ACC112 (cell line): Measurements from ENCODE around the gene KRT15.
"Not testable (repeated sequence)": the region's sequence is repeated elsewhere in the genome, so short reads cannot be mapped to it uniquely, and the experiment has no call there.

Experiments used
- H2AFZ ChIP-seq: fragments of 200-600 bp; sonication (generic); one replicate; pipeline ENCODE4 v1.6.0; 2017; ENCODE audit warnings: antibody characterized with exemption, low read length; ENCODE audit not compliant: unreplicated experiment
- H3K27ac ChIP-seq: fragments of 200-600 bp; sonication (generic); 2 replicates; pipeline ENCODE4 v1.5.1; 2014; ENCODE audit warnings: low read depth, mild to moderate bottlenecking, antibody characterized with exemption, low read length, moderate library complexity
- H3K27me3 ChIP-seq: fragments of 200-600 bp; sonication (generic); 2 replicates; pipeline ENCODE4 v1.6.1; 2014; ENCODE audit warnings: mild to moderate bottlenecking, antibody characterized with exemption, low read length, moderate library complexity, mixed read lengths; ENCODE audit not compliant: insufficient read depth
- H3K36me3 ChIP-seq: fragments of 200-600 bp; sonication (generic); 2 replicates; pipeline ENCODE4 v1.6.1; 2016; ENCODE audit warnings: mild to moderate bottlenecking, antibody characterized with exemption, low read length, moderate library complexity, mixed read lengths; ENCODE audit not compliant: insufficient read depth
- H3K4me1 ChIP-seq: fragments of 200-600 bp; sonication (generic); one replicate; pipeline ENCODE4 v1.6.1; 2016; ENCODE audit warnings: low read length, mixed read lengths; ENCODE audit not compliant: insufficient read depth, unreplicated experiment, control insufficient read depth
- H3K4me3 ChIP-seq: fragments of 200-600 bp; sonication (generic); 2 replicates; pipeline ENCODE4 v1.5.1; 2014; ENCODE audit warnings: mild to moderate bottlenecking, low read depth, low read length
- H3K79me2 ChIP-seq: fragments of 200-600 bp; sonication (generic); one replicate; pipeline ENCODE4 v1.6.0; 2016; ENCODE audit warnings: low read length; ENCODE audit not compliant: control insufficient read depth, unreplicated experiment, insufficient read depth

KRT15 gene

GRCh38 chr17:41544491-41544892, 25.8 kb upstream of the KRT15 start:
- no peak overlapping the region for H3K27ac ChIP-seq
- peaks cover 17% of the 10 kb centered on the region for H3K4me1 ChIP-seq
- no peak overlapping the region for H2AFZ ChIP-seq

GRCh38 chr17:41542786-41543185, 24.1 kb upstream of the KRT15 start:
- peaks cover 18% of the 10 kb centered on the region for H3K4me1 ChIP-seq

More at GRCh38 chr17:41544491-41544892, 25.8 kb upstream of the KRT15 start:
- Histone ChIP-seq H3K4me3 (no peak overlapping the region), H3K27me3 (no peaks in the 10 kb centered on the region), H3K79me2 (no peaks in the 10 kb centered on the region), H3K36me3 (no peaks in the 10 kb centered on the region)

GRCh38 chr17:41542357-41542756, 23.7 kb upstream of the KRT15 start:
- Histone ChIP-seq H2AFZ (no peak overlapping the region), H3K4me1 (peaks cover 19% of the 10 kb centered on the region), H3K4me3 (no peak overlapping the region)

More at GRCh38 chr17:41542786-41543185, 24.1 kb upstream of the KRT15 start:
- H3K79me2 ChIP-seq, H3K4me3 ChIP-seq, H3K27me3 ChIP-seq, H2AFZ ChIP-seq, H3K27ac ChIP-seq, H3K36me3 ChIP-seq: not testable (repeated sequence)

DNA sequence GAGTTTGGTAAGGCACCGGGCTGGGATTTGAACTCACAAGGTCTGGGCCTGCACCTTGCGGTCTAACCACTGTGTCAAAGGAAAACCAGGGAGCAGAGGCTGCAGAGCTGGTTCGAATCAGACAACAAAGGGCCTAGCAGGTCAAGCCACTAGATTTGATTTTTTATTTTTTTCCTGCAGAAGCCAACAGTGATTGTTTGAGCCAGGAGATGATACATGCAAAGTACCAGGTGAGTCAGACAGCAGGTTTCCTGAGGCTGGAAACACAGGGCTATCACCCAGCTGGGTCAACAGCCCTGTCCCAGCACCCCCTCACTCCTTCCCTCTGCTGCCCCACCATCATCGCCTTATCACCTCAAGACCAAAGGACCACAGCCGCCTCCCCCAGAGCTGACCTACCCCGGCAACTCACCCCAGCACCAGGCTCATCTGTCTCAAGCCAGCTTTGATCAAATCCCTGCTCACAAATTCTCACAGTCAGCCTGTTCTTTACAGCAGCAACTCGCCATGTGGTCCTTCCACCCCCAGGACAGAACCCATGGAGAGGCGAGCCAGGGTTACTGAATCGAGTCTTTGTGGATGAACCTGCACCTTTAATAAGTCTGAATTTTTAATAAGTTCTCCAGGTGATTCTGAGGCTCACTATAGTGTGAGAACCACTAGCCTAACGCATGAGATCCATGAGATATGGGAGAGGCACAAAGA, 22.4 kb upstream of the KRT15 start:
- no peak overlapping the region for H3K4me3 ChIP-seq
- H3K79me2 ChIP-seq = no peaks in the 10 kb centered on the region
- peaks cover 19% of the 10 kb centered on the region for H3K4me1 ChIP-seq
- no peaks in the 10 kb centered on the region for H3K27me3 ChIP-seq
- no peaks in the 10 kb centered on the region for H3K36me3 ChIP-seq
- no peak overlapping the region for H3K27ac ChIP-seq
- no peak overlapping the region for H2AFZ ChIP-seq

More at GRCh38 chr17:41542357-41542756, 23.7 kb upstream of the KRT15 start:
- Histone ChIP-seq H3K27me3 (no peaks in the 10 kb centered on the region), H3K79me2 (no peaks in the 10 kb centered on the region), H3K36me3 (no peaks in the 10 kb centered on the region), H3K27ac (no peak overlapping the region)

GRCh38 chr17:41539979-41540701, 21.4 kb upstream of the KRT15 start:
- Histone ChIP-seq H3K36me3 (no peaks in the 10 kb centered on the region), H3K27me3 (no peaks in the 10 kb centered on the region), H2AFZ (no peak overlapping the region), H3K27ac (no peak overlapping the region), H3K4me3 (no peak overlapping the region), H3K79me2 (no peaks in the 10 kb centered on the region), H3K4me1 (peaks cover 19% of the 10 kb centered on the region)

DNA sequence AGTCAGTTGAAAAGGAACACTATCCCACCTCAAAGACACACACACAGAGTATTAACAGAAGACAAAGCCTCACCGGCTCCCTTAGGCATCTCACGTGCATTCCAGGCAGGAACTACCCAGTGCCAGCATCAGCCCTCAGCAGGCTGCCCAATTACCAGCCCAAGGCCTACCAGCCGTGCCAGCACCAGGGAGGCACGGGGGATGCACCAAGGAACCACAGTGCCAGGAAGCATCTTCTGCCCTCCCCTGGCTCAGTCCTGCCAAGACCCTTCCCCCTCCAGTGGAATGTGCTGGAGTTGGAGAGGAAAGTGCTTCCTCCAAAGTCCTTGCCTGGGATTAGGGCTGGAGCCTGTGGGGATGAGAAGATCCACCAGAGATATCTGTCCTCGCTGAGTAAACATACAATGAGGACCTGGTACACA, 20.4 kb upstream of the KRT15 start:
- no peak overlapping the region for H3K27ac ChIP-seq
- no peak overlapping the region for H3K4me3 ChIP-seq
- no peak overlapping the region for H2AFZ ChIP-seq
- peaks cover 19% of the 10 kb centered on the region for H3K4me1 ChIP-seq
- no peaks in the 10 kb centered on the region for H3K79me2 ChIP-seq
- H3K27me3 ChIP-seq = no peaks in the 10 kb centered on the region
- H3K36me3 ChIP-seq = no peaks in the 10 kb centered on the region

DNA sequence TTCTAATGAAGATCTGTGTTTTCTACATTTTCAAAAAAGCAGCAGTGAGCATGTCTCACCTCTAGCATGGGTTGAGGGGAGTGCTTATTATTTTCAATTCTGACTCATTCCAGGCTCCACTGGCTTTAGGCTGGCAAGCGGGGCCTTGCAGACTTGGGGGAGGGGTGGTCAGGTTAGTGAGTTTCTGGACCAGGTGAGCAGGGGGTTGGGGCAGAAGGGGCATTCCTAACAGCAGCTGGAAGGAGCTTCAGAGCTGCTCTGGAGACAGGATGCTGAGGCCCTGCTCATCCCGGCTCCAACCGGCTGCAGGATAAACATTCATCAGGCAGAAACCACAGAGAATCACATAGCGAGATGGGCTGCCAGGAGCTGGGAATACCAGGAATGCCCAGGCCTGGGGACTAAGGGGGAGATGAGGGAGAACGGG, 19.9 kb upstream of the KRT15 start:
- Histone ChIP-seq H3K27ac (no peak overlapping the region), H3K36me3 (no peaks in the 10 kb centered on the region)

GRCh38 chr17:41537990-41538389, 19.3 kb upstream of the KRT15 start:
- no peaks in the 10 kb centered on the region for H3K36me3 ChIP-seq
- H3K27ac ChIP-seq = no peak overlapping the region
- no peak overlapping the region for H2AFZ ChIP-seq
- no peaks in the 10 kb centered on the region for H3K27me3 ChIP-seq
- no peak overlapping the region for H3K4me3 ChIP-seq
- peaks cover 19% of the 10 kb centered on the region for H3K4me1 ChIP-seq
- no peaks in the 10 kb centered on the region for H3K79me2 ChIP-seq

More for the DNA sequence above, 19.9 kb upstream of the KRT15 start:
- Histone ChIP-seq H3K79me2 (no peaks in the 10 kb centered on the region), H3K4me3 (no peak overlapping the region), H3K4me1 (peaks cover 19% of the 10 kb centered on the region), H3K27me3 (no peaks in the 10 kb centered on the region), H2AFZ (no peak overlapping the region)

- Histone ChIP-seq H3K36me3 (no peaks in the 10 kb centered on the region), H2AFZ (no peak overlapping the region), H3K27ac (no peak overlapping the region), H3K4me1 (peaks cover 19% of the 10 kb centered on the region), H3K27me3 (no peaks in the 10 kb centered on the region), H3K4me3 (no peak overlapping the region), H3K79me2 (no peaks in the 10 kb centered on the region)
Measured at GRCh38 chr17:41537614-41537954, 18.9 kb upstream of the KRT15 start.

DNA sequence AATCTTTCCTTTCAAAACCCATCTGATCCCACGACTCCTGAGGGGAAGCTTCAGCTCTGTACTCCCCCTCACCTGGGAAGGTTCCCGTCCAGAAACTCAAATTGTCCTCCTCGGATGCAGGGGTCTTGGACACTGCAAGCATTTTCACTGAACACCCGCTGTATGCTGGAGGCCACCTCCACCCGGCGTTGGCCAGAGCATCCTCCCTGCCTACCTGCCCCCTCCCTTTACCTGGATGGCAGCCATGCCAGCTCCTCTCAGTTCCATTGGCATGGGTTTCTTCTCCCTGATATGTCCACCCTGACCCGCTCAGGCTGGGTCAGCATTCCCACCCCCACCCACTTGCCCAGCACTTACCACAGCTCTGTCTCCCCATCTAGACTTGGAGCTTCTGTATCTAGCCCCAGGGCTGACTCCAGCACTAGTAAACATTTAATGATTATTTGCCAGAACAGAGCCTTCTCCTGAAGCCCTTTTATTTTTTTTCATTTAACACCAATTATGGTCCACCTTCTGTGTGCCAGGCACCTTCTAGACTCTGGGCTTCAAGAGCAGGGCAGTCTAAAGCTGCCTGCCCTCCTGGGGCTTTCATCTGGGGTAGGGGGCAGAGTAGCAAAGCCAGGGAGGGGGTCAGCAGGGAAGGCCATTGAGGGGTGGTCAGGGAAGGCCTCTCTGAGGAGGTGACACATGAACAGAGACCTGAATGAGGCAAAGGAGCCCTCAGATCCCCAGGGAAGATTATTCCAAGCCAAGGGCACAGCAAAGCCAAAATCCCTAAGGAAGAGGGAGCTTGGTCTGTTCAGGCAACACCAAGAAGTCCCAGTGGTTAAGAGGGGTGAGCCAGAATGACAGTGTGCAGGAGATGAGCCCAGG, 18.3 kb upstream of the KRT15 start:
- Histone ChIP-seq H3K4me3 (no peak overlapping the region), H3K36me3 (no peaks in the 10 kb centered on the region), H3K79me2 (no peaks in the 10 kb centered on the region), H2AFZ (no peak overlapping the region), H3K4me1 (peaks cover 19% of the 10 kb centered on the region), H3K27ac (no peak overlapping the region), H3K27me3 (no peaks in the 10 kb centered on the region)
